Activated CD4-positive, alpha-beta T cell treated with anti-CD3 and anti-CD28 coated beads, Interleukin-2, amount 50 U/mL, for 24 hours (primary cell): ENCODE measurements around the gene LRP2.
"Not testable (repeated sequence)": the region's sequence is repeated elsewhere in the genome, so short reads cannot be mapped to it uniquely, and the experiment has no call there.

Source experiments
- DNase-seq, 2 donors: peaks; one replicate each; pipeline ENCODE4 v3.0.0-alpha.2; 2020; ENCODE audit warnings: low read depth in 1 of 2, low spot score in 1 of 2

Gene LRP2

GRCh38 chr2:169362118-169362893 is at the start of gene LRP2:
Gene LRP2, minus strand, starts transcription at chr2:169362534. Its CDS starts 135 bp downstream, at chr2:169362399.
- no peak for DNase-seq

GRCh38 chr2:169406891-169407290 is 44.6 kb upstream of the LRP2 start:
- DNase-seq, result no peak

GRCh38 chr2:169399491-169399890 is 37.2 kb upstream of the LRP2 start:
- DNase-seq, result not testable (repeated sequence)

- no peak for DNase-seq
Measured at GRCh38 chr2:169397697-169398096, 35.4 kb upstream of the LRP2 start.

GRCh38 chr2:169395821-169396374 is 33.6 kb upstream of the LRP2 start:
- DNase-seq, result no peak

GRCh38 chr2:169393068-169393590 is 30.8 kb upstream of the LRP2 start:
- no peak for DNase-seq

GRCh38 chr2:169391236-169391635 is 28.9 kb upstream of the LRP2 start:
- DNase-seq, result no peak

GRCh38 chr2:169388161-169388560 is 25.8 kb upstream of the LRP2 start:
- DNase-seq, result no peak

- DNase-seq, result no peak
Measured at GRCh38 chr2:169386722-169387121, 24.4 kb upstream of the LRP2 start.

- no peak for DNase-seq
Measured at GRCh38 chr2:169384816-169385215, 22.5 kb upstream of the LRP2 start.

GRCh38 chr2:169372561-169372960 is 10.2 kb upstream of the LRP2 start:
- DNase-seq, result no peak

- DNase-seq, result no peak
Measured at GRCh38 chr2:169366066-169366465, 3.7 kb upstream of the LRP2 start.

GRCh38 chr2:169365029-169365480 is 2.7 kb upstream of the LRP2 start:
- DNase-seq, result no peak

GRCh38 chr2:169363560-169364150 is 1.3 kb upstream of the LRP2 start:
- no peak for DNase-seq

- DNase-seq, result no peak
Measured at GRCh38 chr2:169362894-169363559, 693 bp upstream of the LRP2 start.

- DNase-seq, result no peak
Measured at GRCh38 chr2:169361706-169362117, 622 bp downstream of the LRP2 start.

GRCh38 chr2:169360984-169361705 is 1.2 kb downstream of the LRP2 start:
- no peak for DNase-seq

- DNase-seq, result no peak
Measured at GRCh38 chr2:169358016-169358415, 4.3 kb downstream of the LRP2 start.

GRCh38 chr2:169354244-169354643 is 8.1 kb downstream of the LRP2 start:
- no peak for DNase-seq

- DNase-seq, result no peak
Measured at GRCh38 chr2:169351725-169352124, 10.6 kb downstream of the LRP2 start.

GRCh38 chr2:169349535-169349934 is 12.8 kb downstream of the LRP2 start:
- no peak for DNase-seq
